CD14-positive monocyte (primary cell): ENCODE measurements around the gene SPAG5. TPM values are rescaled to one million over a fixed set of nuclear protein-coding genes. Genes with fewer than 3 reads are reported as not detected.

ENCODE experiments used
- DNase-seq, 3 donors: peaks; one replicate each; pipeline ENCODE4 v3.0.0-alpha.2; 2011 to 2022
- H2AFZ ChIP-seq: 2 replicates; pipeline ENCODE4 v1.6.0; 2012; ENCODE audit warnings: mild to moderate bottlenecking, low read depth, low read length, inconsistent platforms; ENCODE audit not compliant: insufficient read depth, poor library complexity, severe bottlenecking
- H3K27ac ChIP-seq, 2 donors: 1 replicate in 1 of 2; 2 replicates in 1 of 2; pipeline ENCODE4 v1.5.1; 2012 to 2013; ENCODE audit warnings: low read length in 2 of 2, control low read depth in 1 of 2, inconsistent platforms in 1 of 2, low read depth in 1 of 2, mild to moderate bottlenecking in 1 of 2
- H3K27me3 ChIP-seq, 2 donors: one replicate each; pipeline versions ENCODE4 v1.6.0 to v1.6.1; 2011 to 2013; ENCODE audit warnings: low read length in 2 of 2; ENCODE audit not compliant: control insufficient read depth in 2 of 2, insufficient read depth in 2 of 2
- H3K36me3 ChIP-seq, 2 donors: replicated peaks in 1 of 2; 1 replicate in 1 of 2; 2 replicates in 1 of 2; pipeline versions ENCODE4 v1.5.1 to v1.6.1; 2012 to 2013; ENCODE audit warnings: low read length in 2 of 2, control low read depth in 1 of 2, inconsistent platforms in 1 of 2, mild to moderate bottlenecking in 1 of 2; ENCODE audit not compliant: insufficient read depth in 2 of 2, control insufficient read depth in 1 of 2
- H3K4me1 ChIP-seq, 2 donors: 1 replicate in 1 of 2; 2 replicates in 1 of 2; pipeline versions ENCODE4 v1.5.1 to v1.6.1; 2012 to 2013; ENCODE audit warnings: low read length in 2 of 2, control low read depth in 1 of 2, inconsistent platforms in 1 of 2, mild to moderate bottlenecking in 1 of 2, moderate library complexity in 1 of 2; ENCODE audit not compliant: insufficient read depth in 2 of 2, control insufficient read depth in 1 of 2
- H3K4me2 ChIP-seq: replicated peaks from 2 replicates; pipeline ENCODE3; 2012; ENCODE audit warnings: low read length, moderate library complexity, mild to moderate bottlenecking; ENCODE audit not compliant: poor library complexity, severe bottlenecking; ENCODE audit errors: extremely low read depth
- H3K4me3 ChIP-seq, 3 experiments: fragments of 200-600 bp in 1 of 3; sonication (generic) in 1 of 3; replicated peaks in 1 of 3; 1 replicate in 2 of 3; 2 replicates in 1 of 3; pipeline ENCODE4 v1.5.1; 2011 to 2013; ENCODE audit warnings: low read length in 3 of 3, mild to moderate bottlenecking in 3 of 3, control low read depth in 2 of 3, low read depth in 2 of 3, inconsistent platforms in 1 of 3, moderate library complexity in 1 of 3
- H3K79me2 ChIP-seq: 2 replicates; pipeline ENCODE4 v1.6.0; 2012; ENCODE audit warnings: mild to moderate bottlenecking, control low read depth, inconsistent platforms, low read length, moderate library complexity; ENCODE audit not compliant: insufficient read depth
- H3K9ac ChIP-seq: 2 replicates; pipeline ENCODE4 v1.6.0; 2017; ENCODE audit warnings: low read length, mild to moderate bottlenecking; ENCODE audit not compliant: insufficient read depth, poor library complexity, severe bottlenecking
- H3K9me3 ChIP-seq, 2 donors: replicated peaks in 1 of 2; 1 replicate in 1 of 2; 2 replicates in 1 of 2; pipeline versions ENCODE4 v1.5.1 to v1.6.1; 2012 to 2013; ENCODE audit warnings: low read length in 2 of 2, control low read depth in 1 of 2; ENCODE audit not compliant: control insufficient read depth in 1 of 2, insufficient read depth in 1 of 2
- H4K20me1 ChIP-seq: 2 replicates; pipeline ENCODE4 v1.6.0; 2012; ENCODE audit warnings: mild to moderate bottlenecking, low read length, control low read depth, moderate library complexity; ENCODE audit not compliant: insufficient read depth
- H3K27ac Mint-ChIP-seq, 7 donors: one replicate each; pipeline ENCODE4 v1.8.0; 2020; ENCODE audit warnings: mild to moderate bottlenecking in 7 of 7, mixed read lengths in 7 of 7, moderate library complexity in 6 of 7, inconsistent platforms in 2 of 7
- H3K27me3 Mint-ChIP-seq, 3 donors: one replicate each; pipeline ENCODE4 v1.8.0; 2021 to 2022; ENCODE audit warnings: low read depth in 3 of 3, mild to moderate bottlenecking in 3 of 3, mixed read lengths in 3 of 3, moderate library complexity in 3 of 3, inconsistent platforms in 1 of 3
- H3K36me3 Mint-ChIP-seq, 2 donors: one replicate each; pipeline ENCODE4 v1.8.0; 2020; ENCODE audit warnings: mixed read lengths in 2 of 2, inconsistent platforms in 1 of 2, mild to moderate bottlenecking in 1 of 2
- H3K4me1 Mint-ChIP-seq: one replicate; pipeline ENCODE4 v1.8.0; 2020; ENCODE audit warnings: mild to moderate bottlenecking, mixed read lengths
- H3K4me3 Mint-ChIP-seq, 2 donors: one replicate each; pipeline ENCODE4 v1.8.0; 2020; ENCODE audit warnings: mild to moderate bottlenecking in 2 of 2, mixed read lengths in 2 of 2, moderate library complexity in 1 of 2
- H3K9me3 Mint-ChIP-seq, 7 donors: one replicate each; pipeline ENCODE4 v1.8.0; 2020 to 2022; ENCODE audit warnings: mixed read lengths in 7 of 7, mild to moderate bottlenecking in 6 of 7, moderate library complexity in 6 of 7, inconsistent platforms in 2 of 7
- CTCF ChIP-seq: fragments of 200-600 bp; IDR thresholded peaks from one replicate; pipeline ENCODE4 v1.8.0; 2022; ENCODE audit warnings: antibody characterized with exemption, mild to moderate bottlenecking
- WGBS: methylation state at CpG from one replicate; pipeline ENCODE4 v1.1.5; 2013; ENCODE audit warnings: missing lambda C conversion rate; ENCODE audit not compliant: insufficient coverage; 5-methylcytosine and 5-hydroxymethylcytosine counted together
- intact Hi-C, 2 donors: fragments of 100-400 bp; cut with micrococcal nuclease; formaldehyde crosslinking; loops; one replicate each; pipeline versions ENCODE4 v1.15.0 to v1.15.1; 2023
- polyA plus RNA-seq, 3 donors: library from polyadenylated mRNA; depleted of rRNA in 1 of 3; unstranded in 2 of 3; stranded (reverse) in 1 of 3; fragments of 300-500 nt in 2 of 3; fragments of >200 nt in 1 of 3; fragmentation: Illumina TruSeq in 2 of 3; gene quantifications; 1 replicate in 2 of 3; 2 replicates in 1 of 3; pipeline ENCODE4 v1.2.3, GENCODE V29; 2012 to 2021

The SPAG5 gene
- polyA plus RNA-seq, 3 donors = 7.7 TPM; not detected in 2

- WGBS = 81% methylated on average over 4 of the region's 9 CpGs
- H3K36me3 Mint-ChIP-seq = no peaks in the 10 kb centered on the region
- H3K27me3 ChIP-seq = no peaks in the 10 kb centered on the region
- no peak for TF ChIP-seq CTCF
- H3K4me1 ChIP-seq = no peaks in the 10 kb centered on the region
- peaks cover 0 to 7% (median 1%) of the 10 kb centered on the region in 3 donors for H3K27me3 Mint-ChIP-seq
- H3K9me3 Mint-ChIP-seq = no peaks in the 10 kb centered on the region
- H3K4me1 Mint-ChIP-seq = no peaks in the 10 kb centered on the region
- no peaks in the 10 kb centered on the region for H3K36me3 ChIP-seq
- H3K4me3 ChIP-seq = no peak overlapping the region
- H3K9me3 ChIP-seq = no peaks in the 10 kb centered on the region
- H3K27ac ChIP-seq = no peak overlapping the region
- intact Hi-C loops = no loop called here
- H3K27ac Mint-ChIP-seq = no peak overlapping the region
- H3K4me2 ChIP-seq = no peak overlapping the region
- no peak overlapping the region for H2AFZ ChIP-seq
- no peak overlapping the region for H3K4me3 Mint-ChIP-seq
- H3K9ac ChIP-seq = no peak overlapping the region
- DNase-seq = no peak
- H3K79me2 ChIP-seq = no peaks in the 10 kb centered on the region
- H4K20me1 ChIP-seq = no peaks in the 10 kb centered on the region
These were observed 62.1 kb downstream of the SPAG5 start for GRCh38 chr17:28536532-28537218.

- no peaks in the 10 kb centered on the region for H3K4me1 ChIP-seq
- no peak overlapping the region for H3K4me3 Mint-ChIP-seq
- H2AFZ ChIP-seq = no peak overlapping the region
- H3K4me2 ChIP-seq = no peak overlapping the region
- H3K9ac ChIP-seq = no peak overlapping the region
- 95% methylated on average over 8 of the region's 11 CpGs for WGBS
- H3K27ac ChIP-seq = no peak overlapping the region
- no peaks in the 10 kb centered on the region for H3K9me3 ChIP-seq
- no peak overlapping the region for H3K4me3 ChIP-seq
- H3K27me3 Mint-ChIP-seq = peaks cover 2 to 7% (median 5%) of the 10 kb centered on the region in 3 donors
- intact Hi-C loops = no loop called here
- H3K4me1 Mint-ChIP-seq = no peaks in the 10 kb centered on the region
- H3K27me3 ChIP-seq = no peaks in the 10 kb centered on the region
- no peaks in the 10 kb centered on the region for H3K36me3 ChIP-seq
- no peak overlapping the region for H3K27ac Mint-ChIP-seq
- no peaks in the 10 kb centered on the region for H3K79me2 ChIP-seq
- no peaks in the 10 kb centered on the region for H3K9me3 Mint-ChIP-seq
- DNase-seq = no peak
- H3K36me3 Mint-ChIP-seq = no peaks in the 10 kb centered on the region
- H4K20me1 ChIP-seq = no peaks in the 10 kb centered on the region
- TF ChIP-seq CTCF = no peak
These were observed 64.0 kb downstream of the SPAG5 start for GRCh38 chr17:28534740-28535375.
